ENCODE data around the gene TRAPPC10.

GRCh38 chr21:44072111-44072510 is 60.0 kb downstream of the TRAPPC10 start:
- TF ChIP-seq EZH2phosphoT487 (IDR thresholded peaks at IDR 0.05; ENCODE audit: insufficient read depth, low read depth): no peak
- TF ChIP-seq EZH2 (IDR thresholded peaks at IDR 0.05; ENCODE audit: insufficient read depth, poor library complexity, severe bottlenecking): no peak

All from GM23248 (cell line).